ENCODE measurements around the gene MUC5B.

GRCh38 chr11:1279674-1280055, 56.8 kb downstream of the MUC5B start:
- TF ChIP-seq CTCF (IDR thresholded peaks at IDR 0.05; ENCODE audit: insufficient read depth, low read depth, low read length) (no peak), EZH2 (IDR thresholded peaks at IDR 0.05; ENCODE audit: insufficient read depth, low read length) (no peak)

Measured in astrocyte (in vitro differentiated cells and primary cell).